GOT3 (cell line): ENCODE measurements around the gene MVK.

Source experiments
- DNase-seq: peaks from one replicate; lab custom pipeline; 2025; ENCODE audit warnings: mixed read lengths; lab: John Stamatoyannopoulos, UW

Gene MVK

DNA sequence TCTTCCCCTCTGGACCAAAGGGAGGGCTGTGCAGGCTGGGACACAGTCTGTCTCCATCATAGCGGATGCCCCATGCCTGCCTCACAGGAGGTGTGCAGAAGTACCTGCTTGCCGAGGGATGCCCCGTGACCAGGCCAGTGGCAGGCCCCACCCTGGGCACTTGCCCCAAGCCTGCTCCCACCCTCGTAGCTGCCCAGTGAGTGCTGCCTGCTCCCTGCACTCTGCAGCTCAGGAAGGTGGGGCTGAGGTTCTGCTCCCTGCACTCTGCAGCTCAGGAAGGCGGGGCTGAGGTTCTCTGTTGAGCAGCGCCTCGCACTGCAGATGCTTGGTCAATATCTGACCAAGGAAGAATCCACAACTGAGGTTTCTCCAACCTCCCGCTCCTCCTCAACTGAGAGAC is 7.2 kb upstream of the MVK start:
- no peak for DNase-seq

DNA sequence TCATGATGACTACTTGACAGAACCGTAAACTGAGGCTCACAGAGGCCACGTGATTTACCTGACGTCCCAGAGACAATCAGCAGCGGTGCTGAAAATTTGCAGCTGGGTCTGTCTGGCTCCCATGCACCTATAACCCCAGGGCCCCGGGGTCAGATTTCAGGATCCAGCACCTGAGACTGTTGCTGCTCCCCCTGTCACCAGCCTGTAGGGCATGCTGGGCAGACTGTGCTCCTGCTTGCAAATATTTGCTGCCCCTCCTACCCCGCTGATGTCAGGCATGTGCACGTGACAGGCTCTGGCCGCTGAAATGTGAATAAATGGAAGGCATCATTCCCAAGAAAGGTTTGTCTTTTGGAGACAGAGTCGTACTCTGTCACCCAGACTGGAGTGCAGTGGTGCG is 6.3 kb upstream of the MVK start:
- no peak for DNase-seq

DNA sequence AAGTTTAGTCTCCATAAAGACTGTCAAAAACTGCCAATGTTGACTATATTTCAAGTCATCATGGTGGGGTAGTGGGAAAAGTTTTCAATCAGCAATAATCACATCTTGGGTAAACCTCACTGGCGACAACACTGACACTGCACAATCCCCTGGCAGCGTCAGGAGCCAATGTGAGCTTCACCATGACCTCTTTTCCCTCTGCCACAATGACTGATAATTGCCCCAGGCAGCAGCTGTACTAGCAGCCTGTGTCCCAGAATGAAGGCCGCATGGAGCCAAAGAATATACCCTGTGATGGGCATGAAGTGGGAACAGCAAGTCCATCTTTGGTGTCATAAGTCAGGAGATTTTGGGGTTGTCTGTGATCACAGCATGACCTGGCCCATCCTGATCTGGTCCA is 5.6 kb upstream of the MVK start:
- no peak for DNase-seq

DNA sequence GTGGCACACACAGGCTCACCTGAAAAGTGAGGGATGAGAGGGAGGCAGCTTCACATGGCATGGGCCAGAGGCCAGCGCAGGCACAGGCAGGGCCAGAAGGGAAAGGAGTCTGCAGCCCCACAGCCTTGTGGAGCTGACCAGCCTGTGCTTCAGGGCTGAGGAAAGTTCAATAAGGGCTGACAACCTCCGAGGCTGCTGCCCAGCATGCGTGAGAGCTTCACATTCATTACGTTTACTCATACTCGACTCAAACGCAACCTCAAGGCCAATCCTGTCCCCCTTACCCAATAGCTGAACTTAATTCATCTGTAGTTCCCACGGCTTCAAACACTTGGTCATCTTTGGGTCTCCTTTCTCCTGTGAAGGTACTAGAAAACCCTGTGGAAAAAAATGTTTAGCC is 5.1 kb upstream of the MVK start:
- DNase-seq, result no peak

DNA sequence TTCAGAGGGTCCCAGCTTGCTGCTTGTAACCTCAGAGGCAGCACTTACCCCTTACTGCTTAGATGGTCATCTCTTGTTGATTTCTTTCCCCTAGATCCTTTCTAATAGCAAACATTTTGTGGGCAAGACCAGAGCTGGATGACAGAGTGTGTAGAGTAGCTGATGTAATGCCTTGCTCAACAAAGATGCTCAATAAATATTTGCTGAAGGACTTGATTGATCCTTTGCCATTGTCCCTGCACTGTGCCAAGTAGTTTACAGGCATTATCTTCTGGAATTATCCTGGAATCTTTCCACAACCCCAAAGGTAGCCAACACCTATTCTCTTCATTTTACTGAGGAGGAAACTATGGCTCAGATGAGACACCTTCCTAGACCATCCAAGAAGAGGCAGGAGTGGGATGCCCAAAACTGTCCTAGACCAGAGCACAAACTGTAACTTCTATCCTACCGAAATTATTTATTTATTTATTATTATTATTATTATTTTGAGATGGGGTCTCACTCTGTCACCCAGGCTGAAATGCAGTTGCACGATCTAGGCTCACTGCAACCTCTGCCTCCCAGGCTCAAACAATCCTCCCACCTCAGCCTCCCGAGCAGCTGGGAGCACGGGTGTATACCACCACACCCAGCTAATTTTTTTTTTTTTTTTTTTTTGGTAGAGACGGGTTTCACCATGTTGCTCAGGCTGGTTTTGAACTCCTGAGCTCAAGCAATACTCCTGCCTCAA is 1.7 kb upstream of the MVK start:
- no peak for DNase-seq

DNA sequence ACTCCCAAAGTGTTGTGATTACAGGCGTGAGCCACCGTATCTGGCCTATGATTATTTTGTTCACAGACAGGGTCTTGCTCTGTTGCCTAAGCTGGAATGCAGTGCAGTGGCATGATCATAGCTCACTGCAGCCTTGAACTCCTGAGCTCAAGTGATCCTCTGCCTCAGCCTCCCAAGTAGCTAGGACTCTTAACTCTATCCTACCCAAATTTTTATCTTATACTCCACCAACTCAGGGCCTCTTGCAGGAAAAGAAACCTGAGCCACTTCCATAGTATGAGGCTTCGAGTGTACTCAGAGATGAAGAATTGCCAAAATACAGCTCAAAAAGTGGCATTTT is 1.1 kb upstream of the MVK start:
- DNase-seq, result no peak

DNA sequence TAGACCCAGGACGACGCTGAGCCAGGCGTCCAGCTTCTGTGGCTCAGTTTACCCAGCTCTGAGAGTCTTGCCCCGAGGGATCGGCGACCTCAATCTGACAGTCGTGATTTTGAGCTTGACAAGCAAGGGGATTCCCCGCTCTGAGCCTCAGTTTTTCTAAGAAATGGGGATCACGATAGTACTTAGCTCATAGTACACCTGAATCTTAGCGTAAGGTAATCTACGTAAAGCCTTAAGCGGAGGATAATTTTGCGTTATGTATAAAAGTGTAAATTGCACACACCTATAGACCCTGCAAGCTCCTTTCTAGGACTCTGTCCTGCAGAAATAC is 285 bp downstream of the MVK start:
- DNase-seq, result no peak

DNA sequence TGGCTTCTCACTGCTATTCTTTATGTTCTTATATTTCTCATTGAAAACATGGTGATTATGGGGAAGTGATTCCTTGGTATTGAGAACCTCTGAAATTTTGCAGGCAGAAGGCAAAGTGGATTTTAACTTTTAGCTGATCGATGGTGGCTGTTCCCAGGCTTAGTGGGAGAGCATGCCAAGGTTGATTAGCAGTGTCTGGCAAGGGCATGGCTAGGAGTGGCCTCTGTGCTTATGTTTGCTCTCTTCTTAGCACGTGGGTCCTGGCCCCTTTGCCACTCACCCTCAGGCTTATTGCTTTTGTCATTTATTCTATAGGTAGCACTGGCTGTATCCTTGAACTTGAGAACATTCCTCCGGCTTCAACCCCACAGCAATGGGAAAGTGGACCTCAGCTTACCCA is 2.1 kb downstream of the MVK start:
- DNase-seq, result no peak

DNA sequence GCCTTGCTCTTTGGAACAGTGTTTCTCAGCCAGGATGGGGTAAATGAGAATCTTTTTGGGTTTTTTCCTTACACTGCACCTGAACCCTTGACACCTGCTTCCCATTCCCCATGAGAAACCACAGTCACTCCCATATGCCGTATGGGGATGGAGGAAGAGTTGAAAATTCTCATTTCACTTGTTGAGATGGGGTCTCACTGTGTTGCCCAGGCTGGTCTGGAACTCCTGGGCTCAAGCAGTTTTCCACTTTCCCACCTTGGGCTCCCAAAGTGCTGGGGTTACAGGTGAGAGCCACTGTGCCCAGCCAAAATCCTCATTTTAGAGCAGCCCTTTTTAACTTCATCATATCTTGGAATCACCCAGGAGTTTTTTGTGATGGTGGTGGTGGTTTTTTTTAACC is 3.7 kb downstream of the MVK start:
- DNase-seq, result no peak

DNA sequence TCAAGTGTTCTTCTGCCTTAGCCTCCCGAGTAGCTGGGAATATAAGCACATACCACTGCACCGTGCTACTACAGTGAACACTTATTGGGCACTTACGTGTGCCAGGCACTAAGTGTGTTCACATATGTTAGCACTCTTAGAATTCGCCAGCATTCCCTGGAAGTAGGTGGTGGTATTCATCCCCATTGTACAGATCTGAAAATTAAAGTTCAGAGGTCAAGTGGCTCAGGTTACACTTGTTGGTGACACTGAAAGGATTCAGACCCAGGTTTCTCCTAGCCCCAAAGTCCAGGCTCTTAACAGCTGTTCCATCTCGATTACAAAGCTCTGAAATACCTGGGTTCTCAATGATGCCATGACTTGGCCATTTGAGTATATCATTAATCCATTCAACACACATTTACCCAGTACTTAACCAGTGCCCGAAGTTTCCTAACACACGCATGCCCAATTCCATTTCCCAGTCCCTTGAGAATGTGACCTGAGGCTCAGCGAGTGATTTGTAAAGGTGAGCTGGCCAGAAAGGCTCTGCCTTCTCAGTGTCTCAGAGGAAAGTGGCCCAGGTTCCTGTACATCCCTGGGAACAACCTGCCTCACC is 4.8 kb downstream of the MVK start:
- no peak for DNase-seq

DNA sequence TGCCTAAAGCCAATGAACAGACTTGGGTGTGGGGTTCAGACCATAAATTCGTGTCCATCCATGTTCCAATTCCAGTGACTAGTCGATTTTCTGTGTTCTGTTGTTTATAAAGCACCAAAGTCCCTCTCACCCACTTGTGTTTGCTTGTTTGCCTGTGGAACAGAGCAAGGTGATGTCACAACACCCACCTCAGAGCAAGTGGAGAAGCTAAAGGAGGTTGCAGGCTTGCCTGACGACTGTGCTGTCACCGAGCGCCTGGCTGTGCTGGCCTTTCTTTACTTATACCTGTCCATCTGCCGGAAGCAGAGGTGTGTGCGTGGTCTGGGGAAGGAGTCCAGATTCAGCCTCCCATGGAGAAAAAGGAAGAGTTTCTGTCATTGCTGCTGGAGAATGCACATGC is 6.0 kb downstream of the MVK start:
- DNase-seq, result no peak

DNA sequence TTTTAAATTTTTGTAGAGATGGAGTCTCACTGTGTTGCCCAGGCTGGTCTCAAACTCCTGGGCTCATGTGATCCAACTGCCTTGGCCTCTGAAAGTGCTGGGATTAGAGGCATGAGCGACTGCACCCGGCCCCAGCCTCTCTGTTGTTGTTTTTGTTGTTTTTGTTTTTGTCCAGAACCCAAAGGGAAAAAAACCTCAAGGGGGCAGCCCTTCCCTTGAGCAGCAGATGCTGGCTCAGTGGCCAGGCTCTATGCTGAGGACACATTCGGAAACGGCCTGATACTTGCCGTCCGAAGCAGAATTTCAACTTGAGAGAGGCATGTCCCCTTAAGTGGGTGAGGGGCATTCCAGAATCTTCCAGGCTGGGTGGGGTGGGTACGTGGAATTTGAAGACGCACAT is 6.7 kb downstream of the MVK start:
- DNase-seq, result no peak

DNA sequence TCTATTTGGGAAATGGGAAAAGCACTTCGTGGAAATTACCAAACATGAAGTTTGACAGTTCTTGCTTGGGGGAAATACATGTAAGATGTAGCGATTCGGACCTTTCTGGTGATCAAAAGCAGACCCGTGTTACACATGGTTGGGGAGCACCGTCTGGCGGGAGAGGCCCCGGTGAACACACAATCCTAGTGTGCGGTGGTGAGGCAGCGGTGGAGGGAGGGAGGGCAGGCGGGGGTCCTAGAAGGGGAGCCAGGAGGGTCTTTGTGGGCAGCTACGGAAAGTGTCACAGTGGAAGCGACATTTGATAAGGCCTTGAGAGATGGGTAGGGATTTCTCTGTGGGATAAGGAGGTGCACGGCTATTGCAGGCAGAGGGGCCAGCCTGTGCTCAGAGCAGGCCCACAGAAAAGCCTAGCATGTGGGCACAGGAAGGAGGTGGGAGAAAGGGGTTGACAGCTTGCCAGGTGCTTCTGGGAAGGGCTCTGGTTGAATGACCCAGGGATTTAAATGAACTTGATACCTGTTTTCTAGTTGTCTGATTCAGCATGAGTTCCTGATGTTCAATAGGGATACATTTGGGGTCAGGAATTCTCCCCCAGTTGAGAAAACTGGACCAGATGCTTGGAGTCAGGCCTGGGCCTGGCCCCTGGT is 7.2 kb downstream of the MVK start:
- DNase-seq, result no peak

DNA sequence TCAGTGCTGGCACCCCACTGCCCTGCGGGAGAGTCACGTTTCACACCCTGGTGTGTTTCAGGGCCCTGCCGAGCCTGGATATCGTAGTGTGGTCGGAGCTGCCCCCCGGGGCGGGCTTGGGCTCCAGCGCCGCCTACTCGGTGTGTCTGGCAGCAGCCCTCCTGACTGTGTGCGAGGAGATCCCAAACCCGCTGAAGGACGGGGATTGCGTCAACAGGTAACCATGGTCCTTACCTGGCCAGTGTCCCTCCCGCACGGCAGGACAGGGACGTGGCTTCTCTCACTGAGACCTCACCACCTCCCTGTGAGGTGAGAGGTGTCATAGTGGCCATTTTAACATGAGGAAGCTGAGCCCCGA is 7.7 kb downstream of the MVK start:
- no peak for DNase-seq

DNA sequence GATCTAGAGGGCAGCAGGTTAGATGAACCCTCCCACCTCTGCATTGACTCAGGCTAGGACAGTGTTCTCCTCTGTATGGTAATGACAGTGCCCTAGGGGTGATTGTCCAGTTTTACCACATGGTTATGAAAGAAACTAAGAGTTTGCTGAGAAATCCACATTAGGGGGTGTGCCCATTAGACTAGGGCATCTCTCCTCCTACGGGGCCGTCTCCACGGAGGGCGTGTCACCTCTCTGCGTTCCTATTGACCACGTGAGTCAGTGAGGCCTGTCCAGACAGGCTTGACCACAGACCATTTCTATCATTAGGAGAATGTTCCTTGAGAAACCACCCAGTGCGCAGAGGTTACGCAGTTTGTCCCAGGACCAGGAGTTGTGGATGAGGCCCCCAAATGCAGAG is 8.3 kb downstream of the MVK start:
- no peak for DNase-seq

DNA sequence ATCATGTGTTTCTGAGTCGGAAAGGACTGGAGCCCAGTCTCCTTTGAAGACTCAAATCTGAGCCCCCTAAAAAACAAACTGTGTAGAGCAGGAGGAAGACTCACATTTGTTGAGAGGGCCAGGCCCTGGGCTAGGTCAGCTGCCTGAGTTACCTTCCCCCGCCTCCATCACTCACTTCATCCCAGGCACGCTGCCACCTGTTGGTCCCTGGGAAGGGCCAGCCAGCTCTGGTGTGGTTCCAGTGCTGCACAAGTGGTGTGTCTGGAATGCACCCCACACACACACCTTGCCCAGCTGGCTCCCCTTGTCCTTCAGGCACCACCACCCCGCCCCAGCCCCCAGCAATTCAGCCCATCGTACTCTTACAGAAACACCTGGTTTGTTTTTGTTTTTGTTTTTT is 9.0 kb downstream of the MVK start:
- no peak for DNase-seq

DNA sequence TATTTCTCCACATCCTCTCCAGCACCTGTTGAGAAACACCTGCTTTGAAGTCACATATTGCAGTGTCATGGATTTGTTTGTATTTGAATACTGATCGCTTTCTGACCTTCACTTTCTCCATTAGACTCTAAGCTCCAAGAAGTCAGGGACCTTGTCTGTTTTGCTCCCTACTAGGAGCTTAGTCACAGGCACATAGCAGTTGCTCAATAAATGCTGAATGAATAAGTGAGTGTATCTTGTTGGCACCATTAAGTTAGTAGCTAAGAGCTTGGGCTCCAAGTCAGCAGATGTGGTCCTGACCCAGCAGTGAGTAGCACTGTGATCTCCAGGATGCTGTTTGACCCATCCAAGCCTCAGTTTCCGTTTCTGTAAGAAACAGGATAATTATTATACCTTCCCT is 10.1 kb downstream of the MVK start:
- no peak for DNase-seq

DNA sequence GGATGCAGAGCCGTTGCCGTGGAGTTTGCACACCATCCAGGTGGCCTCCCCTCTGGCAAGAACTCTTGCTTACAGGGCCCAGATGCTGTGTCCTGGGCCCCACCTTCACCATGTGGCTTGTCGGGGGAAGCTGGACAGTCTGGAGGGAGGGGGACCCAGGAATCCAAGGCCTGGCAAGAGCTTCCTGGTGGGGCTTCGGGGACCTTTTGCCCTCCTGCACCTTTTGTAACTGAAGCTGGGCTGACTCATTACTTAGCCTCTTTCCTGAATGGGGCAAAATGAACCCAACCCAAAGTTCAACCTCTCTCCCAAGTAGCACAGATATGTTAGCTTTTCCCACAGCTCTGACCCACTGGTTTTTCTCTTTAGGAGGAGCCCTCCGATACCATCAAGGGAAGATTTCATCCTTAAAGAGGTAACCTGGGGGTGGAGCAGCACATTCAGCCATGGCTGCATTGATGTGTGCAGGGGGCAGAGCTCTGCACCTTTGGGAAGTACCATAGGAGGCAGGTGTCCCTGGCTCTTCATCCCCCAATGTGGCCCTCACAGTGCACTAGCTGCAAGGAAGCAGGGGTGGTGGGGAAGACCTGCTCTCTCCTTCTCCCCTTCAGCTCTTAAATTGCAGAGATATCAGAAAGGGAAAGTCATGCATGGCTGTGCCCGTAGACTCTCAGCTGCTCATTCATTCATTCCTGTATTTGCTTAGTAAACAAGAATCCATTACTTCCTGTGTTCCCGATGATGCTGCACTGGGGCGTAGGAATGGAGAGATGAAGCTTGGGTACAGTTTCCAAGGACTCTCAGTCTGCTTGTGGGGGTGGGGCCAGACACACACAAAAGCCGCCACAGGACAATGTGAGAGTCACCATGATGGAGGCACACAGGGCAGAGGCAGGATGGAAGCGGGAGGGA is 13.0 kb downstream of the MVK start:
- DNase-seq, result no peak

DNA sequence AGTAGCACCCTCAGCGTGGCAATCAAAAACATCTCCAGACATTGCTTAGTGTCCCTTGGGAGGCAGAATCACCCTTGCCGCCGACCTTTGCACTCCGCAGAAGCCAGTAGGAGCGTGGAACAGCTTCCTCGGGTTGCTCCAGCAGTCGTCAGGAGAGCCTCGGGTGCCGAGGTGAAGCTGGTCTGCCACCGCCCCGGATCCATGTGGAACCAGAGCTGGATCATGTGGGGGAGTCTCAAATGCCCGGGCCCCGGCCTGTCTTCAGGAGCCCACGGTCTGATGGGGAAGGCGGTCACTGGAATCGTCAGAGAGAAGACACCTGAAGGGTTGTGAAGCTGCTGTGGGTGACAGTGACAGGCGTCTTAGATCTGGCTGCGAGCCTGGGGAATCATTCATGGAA is 14.3 kb downstream of the MVK start:
- DNase-seq, result no peak

DNA sequence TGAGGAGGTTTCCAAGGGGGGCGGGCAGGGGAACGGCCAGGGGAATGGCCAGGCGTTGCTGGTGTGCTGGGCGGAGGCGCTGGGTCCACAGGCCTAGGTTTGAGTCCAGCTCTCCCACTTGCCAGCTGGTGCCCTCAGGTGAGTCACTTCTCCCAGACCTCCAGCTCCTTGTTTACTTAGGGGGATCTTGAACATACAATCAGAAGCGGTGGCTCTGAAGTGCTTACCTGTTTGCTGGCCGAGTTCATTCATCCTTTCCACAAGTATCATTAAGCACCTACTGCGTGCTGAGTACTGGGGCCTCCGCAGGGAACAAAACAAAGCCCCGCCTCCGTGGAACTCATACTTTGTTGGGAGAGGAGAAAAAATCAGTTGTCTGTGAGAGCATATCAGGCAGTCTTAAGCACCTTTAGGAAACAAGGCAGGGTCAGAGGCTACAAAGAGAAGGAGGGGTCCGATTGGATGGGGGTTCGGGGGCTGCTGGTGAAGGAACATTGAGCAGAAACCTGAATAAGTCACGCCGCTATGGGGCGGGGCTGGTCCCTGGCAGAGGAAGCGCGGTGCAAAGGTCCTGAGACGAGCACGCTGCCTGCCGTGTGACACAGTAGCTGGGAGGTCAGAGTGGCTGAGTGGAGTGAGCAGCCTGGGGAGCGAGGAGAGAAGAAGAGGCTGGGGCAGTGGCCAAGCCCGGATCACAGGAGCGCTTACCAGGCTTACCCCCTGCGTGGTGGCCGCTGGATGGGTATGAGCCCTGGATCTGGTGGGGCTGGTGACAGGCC is 15.1 kb downstream of the MVK start:
- no peak for DNase-seq

DNA sequence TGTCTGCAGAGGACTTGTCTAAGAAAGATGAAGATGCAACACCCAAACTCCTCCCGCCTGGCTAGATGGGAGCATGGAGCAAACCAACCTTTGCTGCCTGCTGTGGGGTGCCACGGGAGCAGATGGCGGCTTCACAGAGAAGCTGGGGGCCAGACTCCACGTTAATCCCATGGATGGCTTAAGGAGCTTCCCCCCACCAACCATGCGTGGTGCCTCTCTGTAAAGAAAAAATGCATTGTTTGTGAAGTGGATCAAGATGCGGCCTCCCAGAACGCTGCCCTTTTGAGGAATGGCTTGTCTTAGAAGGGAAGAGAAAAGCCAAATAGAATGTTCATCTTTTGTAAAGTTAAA is 15.6 kb downstream of the MVK start:
- no peak for DNase-seq

DNA sequence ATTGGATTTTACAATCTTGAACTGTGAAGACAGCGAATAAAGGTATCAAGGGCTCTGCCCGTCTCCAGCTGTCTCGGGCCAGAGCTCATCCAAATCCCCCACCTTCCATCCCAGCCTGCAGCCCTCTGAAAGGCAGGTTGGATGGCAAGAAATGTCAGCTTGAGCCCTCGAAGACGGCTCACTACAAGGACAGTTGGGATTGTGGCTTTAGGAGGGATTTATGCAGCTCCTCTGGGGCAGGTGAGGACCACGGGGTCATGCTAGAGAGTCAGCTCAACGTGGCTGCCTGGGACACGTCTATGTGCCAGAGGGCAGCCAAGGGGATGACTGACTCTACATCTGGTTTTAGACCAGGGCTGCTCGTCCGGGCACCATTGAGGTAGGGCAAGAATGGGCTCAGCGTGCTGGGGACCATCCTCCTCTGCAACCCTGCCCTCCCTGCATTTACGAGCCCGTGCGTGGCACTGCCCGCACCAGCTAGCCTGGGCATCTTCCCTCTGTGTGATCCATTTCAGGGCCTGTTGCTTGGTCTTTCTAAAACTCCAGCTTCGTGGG is 16.2 kb downstream of the MVK start:
- DNase-seq, result no peak
